GM18505 (cell line): ENCODE data around the gene TLR8.

Source experiments
- ATAC-seq: cut with Tn5 transposase; IDR thresholded peaks from one replicate; pipeline ENCODE4 v1.9.1; 2021; ENCODE audit not compliant: unreplicated experiment
- POLR2A ChIP-seq: IDR thresholded peaks from 4 replicates; pipeline ENCODE4 v1.6.1; 2011; ENCODE audit warnings: borderline replicate concordance; ENCODE audit not compliant: insufficient read depth, insufficient read length; ENCODE audit errors: extremely low read depth

TLR8 gene

GRCh38 chrX:12906046-12906761 is at the start of gene TLR8:
TLR8 (plus strand) TSS chrX:12906620; CDS start chrX:12906707, 87 bp downstream.
- TF ChIP-seq POLR2A: no peak
- ATAC-seq: no peak

GRCh38 chrX:12865359-12865758 is 41.1 kb upstream of the TLR8 start:
- TF ChIP-seq POLR2A: no peak
- no peak for ATAC-seq

GRCh38 chrX:12866451-12867377 is 39.7 kb upstream of the TLR8 start, which contains the start of gene TLR7:
TLR7 (plus strand) TSS chrX:12867072; CDS start chrX:12867579, 507 bp downstream.
- no peak for ATAC-seq
- peak; percentile 65 for TF ChIP-seq POLR2A

GRCh38 chrX:12867685-12868084 is 38.7 kb upstream of the TLR8 start:
- TF ChIP-seq POLR2A: peak; percentile 33
- ATAC-seq: no peak

GRCh38 chrX:12868747-12869146 is 37.7 kb upstream of the TLR8 start:
- no peak for TF ChIP-seq POLR2A
- ATAC-seq: peak; percentile 43

GRCh38 chrX:12871257-12871656 is 35.2 kb upstream of the TLR8 start:
- no peak for TF ChIP-seq POLR2A
- no peak for ATAC-seq

- ATAC-seq: no peak
- no peak for TF ChIP-seq POLR2A
Observed at GRCh38 chrX:12872741-12873140, 33.7 kb upstream of the TLR8 start.

- no peak for TF ChIP-seq POLR2A
- ATAC-seq: no peak
Observed at GRCh38 chrX:12874581-12874980, 31.8 kb upstream of the TLR8 start.

- no peak for ATAC-seq
- TF ChIP-seq POLR2A: no peak
Observed at GRCh38 chrX:12877386-12877785, 29.0 kb upstream of the TLR8 start.

GRCh38 chrX:12878536-12878935 is 27.9 kb upstream of the TLR8 start:
- TF ChIP-seq POLR2A: no peak
- no peak for ATAC-seq

GRCh38 chrX:12881914-12882313 is 24.5 kb upstream of the TLR8 start:
- no peak for ATAC-seq
- no peak for TF ChIP-seq POLR2A

- no peak for ATAC-seq
- no peak for TF ChIP-seq POLR2A
Observed at GRCh38 chrX:12885508-12885907, 20.9 kb upstream of the TLR8 start.

- no peak for ATAC-seq
- no peak for TF ChIP-seq POLR2A
Observed at GRCh38 chrX:12886545-12886944, 19.9 kb upstream of the TLR8 start.

- TF ChIP-seq POLR2A: no peak
Observed at GRCh38 chrX:12887141-12887540, 19.3 kb upstream of the TLR8 start.

More at GRCh38 chrX:12887141-12887540, 19.3 kb upstream of the TLR8 start:
- ATAC-seq: no peak
